HG02870 (cell line): ENCODE results near the gene B3GNT9.
"Not testable (repeated sequence)": the region's sequence is repeated elsewhere in the genome, so short reads cannot be mapped to it uniquely, and the experiment has no call there.

ENCODE experiments used
- ATAC-seq: cut with Tn5 transposase; IDR thresholded peaks from one replicate; pipeline ENCODE4 v1.9.1; 2021; ENCODE audit warnings: mild to moderate bottlenecking, moderate library complexity; ENCODE audit not compliant: unreplicated experiment

The B3GNT9 gene

DNA sequence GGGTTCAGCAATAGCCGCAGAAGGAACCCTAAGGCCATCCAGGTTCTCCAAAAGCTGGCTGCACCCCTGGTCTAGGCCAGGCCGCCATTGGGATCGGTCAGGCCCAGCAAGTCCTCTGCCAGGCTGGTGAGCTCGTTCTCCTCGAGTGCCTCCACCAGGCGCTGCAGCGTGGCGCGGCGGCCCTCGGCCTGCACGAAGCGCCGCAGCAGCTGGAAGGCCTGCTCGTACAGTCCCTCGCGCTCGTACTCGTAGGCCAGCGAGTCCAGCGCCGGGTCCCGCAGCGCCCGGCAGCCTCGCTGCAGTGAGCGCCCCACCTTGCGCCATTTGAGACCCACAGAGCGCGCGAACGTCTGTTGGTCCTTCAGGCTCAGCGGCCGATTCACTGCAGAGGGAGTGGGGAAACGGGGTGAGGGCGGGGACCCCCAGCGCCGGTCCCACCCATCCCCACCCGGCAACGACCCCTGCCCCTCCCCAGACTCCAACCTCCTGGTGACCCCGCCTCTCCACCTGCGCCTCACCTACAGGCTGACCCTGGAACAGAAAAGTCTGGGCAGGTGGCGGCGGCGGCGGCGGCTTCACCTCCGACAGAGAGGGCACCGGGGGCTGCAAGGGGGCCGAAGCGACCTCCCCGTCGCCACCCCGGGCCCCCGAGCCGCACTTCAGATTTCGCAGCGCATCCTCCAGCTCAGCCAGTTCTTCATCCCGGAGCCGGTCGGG is 3.9 kb upstream of the B3GNT9 start:
- no peak for ATAC-seq

GRCh38 chr16:67151431-67152097 is 766 bp upstream of the B3GNT9 start:
- no peak for ATAC-seq

DNA sequence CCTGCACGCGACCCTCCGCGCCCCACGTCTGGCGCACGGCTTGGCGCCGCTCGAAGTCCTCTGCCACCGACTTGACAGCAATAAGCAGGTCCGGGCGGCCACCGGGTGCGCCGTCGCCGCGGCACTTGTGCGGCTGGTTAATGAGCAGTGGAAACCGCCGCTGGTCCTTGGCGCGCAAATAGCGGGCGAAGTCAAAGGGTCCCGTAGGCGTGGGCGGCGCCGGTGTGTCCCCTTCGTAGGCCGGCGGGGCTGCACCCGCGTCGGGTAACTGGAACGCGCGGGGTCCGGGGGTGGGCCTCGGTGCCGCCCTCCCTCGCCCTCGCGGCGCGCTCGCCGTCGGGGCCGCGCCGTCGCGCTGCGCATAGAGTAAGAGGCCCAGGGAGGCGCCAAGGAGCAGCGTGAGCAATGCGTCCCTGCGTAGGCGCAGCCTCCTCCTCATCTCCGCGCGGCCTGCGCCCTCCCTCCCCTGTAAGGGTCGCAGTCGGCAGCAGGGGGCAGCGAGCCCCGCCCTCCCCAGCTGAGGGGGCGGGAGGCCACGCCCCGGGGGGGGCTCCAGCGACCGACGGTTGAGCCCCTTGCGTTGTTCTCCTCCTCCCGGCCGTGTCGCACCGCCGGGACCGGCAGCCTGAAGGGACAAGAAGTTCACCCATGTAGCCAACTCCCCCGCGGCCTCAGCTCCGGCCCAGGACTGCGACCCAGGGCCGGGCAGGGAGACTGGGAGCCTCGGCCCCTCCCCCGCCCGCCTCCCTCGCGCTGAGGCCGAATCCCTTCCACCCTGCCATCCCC is 558 bp downstream of the B3GNT9 start:
- ATAC-seq, result peak; percentile 29

- ATAC-seq, result no peak
These were observed 1.3 kb downstream of the B3GNT9 start for GRCh38 chr16:67149276-67150046.

- ATAC-seq, result no peak
These were observed 2.0 kb downstream of the B3GNT9 start for GRCh38 chr16:67148656-67149275.

- ATAC-seq, result no peak
These were observed 2.6 kb downstream of the B3GNT9 start for GRCh38 chr16:67148221-67148620.

- ATAC-seq, result no peak
These were observed 3.2 kb downstream of the B3GNT9 start for GRCh38 chr16:67147437-67148140.

GRCh38 chr16:67146523-67147357 is 4.1 kb downstream of the B3GNT9 start:
- no peak for ATAC-seq

- no peak for ATAC-seq
These were observed 5.1 kb downstream of the B3GNT9 start for GRCh38 chr16:67145746-67146145.

GRCh38 chr16:67144943-67145342 is 5.9 kb downstream of the B3GNT9 start:
- no peak for ATAC-seq

GRCh38 chr16:67142342-67142741 is 8.5 kb downstream of the B3GNT9 start:
- no peak for ATAC-seq

GRCh38 chr16:67141391-67141790 is 9.4 kb downstream of the B3GNT9 start:
- ATAC-seq, result no peak

GRCh38 chr16:67137605-67138004 is 13.2 kb downstream of the B3GNT9 start:
- no peak for ATAC-seq

GRCh38 chr16:67129422-67129821 is 21.4 kb downstream of the B3GNT9 start:
- no peak for ATAC-seq

GRCh38 chr16:67128887-67129286 is 21.9 kb downstream of the B3GNT9 start:
- ATAC-seq, result no peak

- ATAC-seq, result no peak
These were observed 22.4 kb downstream of the B3GNT9 start for GRCh38 chr16:67128417-67128816.

- not testable (repeated sequence) for ATAC-seq
These were observed 28.0 kb downstream of the B3GNT9 start for GRCh38 chr16:67122799-67123198.

DNA sequence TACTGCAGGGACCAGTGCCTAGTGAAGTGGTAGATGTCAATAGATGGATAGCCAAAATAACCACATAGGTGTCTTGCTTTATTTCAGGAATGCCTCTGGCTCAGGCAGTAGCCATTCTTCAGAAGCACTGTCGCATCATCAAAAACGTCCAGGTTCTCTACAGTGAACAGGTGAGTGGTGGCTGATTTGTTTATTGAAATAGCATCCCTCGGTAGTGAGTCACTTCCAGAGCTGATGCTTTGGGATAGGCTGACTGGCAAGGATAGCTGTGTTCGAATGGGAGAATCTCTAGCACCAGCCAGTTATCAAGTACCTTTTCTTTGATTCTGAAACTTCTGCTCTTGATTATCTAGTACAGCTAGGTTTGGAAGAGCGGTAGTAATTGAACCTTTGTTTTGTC is 30.8 kb downstream of the B3GNT9 start:
- ATAC-seq, result no peak

GRCh38 chr16:67117716-67118115 is 33.1 kb downstream of the B3GNT9 start:
- ATAC-seq, result no peak
